ENCODE measurements around the gene MRPS18A.

- TF ChIP-seq, protein P1, sequence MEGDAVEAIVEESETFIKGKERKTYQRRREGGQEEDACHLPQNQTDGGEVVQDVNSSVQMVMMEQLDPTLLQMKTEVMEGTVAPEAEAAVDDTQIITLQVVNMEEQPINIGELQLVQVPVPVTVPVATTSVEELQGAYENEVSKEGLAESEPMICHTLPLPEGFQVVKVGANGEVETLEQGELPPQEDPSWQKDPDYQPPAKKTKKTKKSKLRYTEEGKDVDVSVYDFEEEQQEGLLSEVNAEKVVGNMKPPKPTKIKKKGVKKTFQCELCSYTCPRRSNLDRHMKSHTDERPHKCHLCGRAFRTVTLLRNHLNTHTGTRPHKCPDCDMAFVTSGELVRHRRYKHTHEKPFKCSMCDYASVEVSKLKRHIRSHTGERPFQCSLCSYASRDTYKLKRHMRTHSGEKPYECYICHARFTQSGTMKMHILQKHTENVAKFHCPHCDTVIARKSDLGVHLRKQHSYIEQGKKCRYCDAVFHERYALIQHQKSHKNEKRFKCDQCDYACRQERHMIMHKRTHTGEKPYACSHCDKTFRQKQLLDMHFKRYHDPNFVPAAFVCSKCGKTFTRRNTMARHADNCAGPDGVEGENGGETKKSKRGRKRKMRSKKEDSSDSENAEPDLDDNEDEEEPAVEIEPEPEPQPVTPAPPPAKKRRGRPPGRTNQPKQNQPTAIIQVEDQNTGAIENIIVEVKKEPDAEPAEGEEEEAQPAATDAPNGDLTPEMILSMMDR (IDR thresholded peaks at IDR 0.05): no peak
- TF ChIP-seq POLR2A (IDR thresholded peaks at IDR 0.05): no peak
These were observed 17.0 kb downstream of the MRPS18A start for GRCh38 chr6:43670623-43670986.
